GM19452 (cell line): ENCODE measurements around the gene ZSWIM5.
"Not testable (repeated sequence)": the region's sequence is repeated elsewhere in the genome, so short reads cannot be mapped to it uniquely, and the experiment has no call there.

Source experiments
- ATAC-seq: cut with Tn5 transposase; IDR thresholded peaks from one replicate; pipeline ENCODE4 v1.9.1; 2021; ENCODE audit not compliant: unreplicated experiment

The ZSWIM5 gene

DNA sequence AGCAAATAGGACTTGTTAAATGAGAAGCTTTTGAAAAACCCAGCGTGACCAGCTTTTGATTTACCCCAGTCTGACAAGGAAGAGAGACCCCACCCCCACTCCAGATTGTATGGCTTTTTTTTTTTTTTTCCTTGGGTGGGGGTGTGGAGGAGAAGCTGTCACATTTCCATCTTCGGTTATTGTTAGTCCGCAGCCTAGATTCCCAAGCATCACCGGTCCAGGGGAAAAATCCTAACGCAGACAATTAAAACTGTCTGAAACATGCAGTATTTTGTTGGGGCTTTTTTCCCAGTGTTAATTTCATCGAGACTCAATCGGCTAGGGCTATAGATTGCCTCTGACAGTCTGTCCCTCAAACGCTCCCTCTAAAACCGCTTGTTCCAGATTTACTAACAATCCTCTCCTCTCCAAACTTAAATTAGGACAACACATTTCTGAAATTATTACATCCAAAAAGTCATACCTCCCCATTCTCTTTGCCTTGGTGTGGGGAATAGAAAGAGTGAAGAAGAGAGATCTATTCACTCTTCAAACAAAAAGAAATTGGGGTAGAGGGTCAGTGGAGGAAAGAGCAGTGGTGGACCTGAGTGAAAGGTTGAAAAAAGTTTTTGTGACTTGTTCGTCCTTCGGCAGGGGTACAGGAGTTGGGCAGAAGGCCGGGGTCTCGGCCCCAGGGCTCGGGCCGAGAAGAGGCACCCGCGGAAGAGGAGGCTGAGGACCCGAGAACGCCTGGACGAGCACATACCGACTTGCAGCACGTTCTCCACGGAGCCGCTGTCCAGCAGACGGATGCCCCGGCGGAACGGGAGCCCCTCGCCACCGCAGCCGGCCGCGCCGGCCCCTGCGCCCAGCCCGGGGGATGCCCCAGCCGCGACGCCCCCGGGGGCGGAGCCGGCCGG, 1.1 kb downstream of the ZSWIM5 start:
- ATAC-seq = no peak

DNA sequence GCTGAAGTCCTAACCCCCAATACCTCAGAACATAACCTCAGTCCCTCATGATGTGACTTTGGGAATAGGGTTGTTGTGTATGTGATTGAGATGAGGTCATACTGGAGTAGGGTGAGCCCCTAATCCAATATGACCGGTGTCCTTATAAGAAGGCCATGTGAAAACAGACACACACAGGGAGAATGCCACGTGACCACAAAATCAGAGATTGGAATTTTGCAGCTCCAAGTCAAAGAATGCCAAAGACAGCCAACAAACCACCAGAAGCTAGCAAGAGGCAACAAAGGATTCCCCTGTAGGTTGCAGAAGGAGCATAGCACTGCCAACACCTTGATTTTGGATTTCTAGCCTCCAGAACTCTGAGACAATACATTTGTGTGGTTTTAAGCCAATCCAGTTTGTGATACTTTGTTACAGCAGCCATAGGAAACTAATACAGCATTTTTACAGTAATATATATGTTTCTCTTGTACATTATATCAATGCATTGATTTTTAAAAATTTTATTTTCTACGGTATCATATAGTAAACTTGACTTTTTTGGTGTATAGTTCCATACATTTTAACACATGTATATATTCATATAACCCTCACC, 5.4 kb downstream of the ZSWIM5 start:
- ATAC-seq = no peak

DNA sequence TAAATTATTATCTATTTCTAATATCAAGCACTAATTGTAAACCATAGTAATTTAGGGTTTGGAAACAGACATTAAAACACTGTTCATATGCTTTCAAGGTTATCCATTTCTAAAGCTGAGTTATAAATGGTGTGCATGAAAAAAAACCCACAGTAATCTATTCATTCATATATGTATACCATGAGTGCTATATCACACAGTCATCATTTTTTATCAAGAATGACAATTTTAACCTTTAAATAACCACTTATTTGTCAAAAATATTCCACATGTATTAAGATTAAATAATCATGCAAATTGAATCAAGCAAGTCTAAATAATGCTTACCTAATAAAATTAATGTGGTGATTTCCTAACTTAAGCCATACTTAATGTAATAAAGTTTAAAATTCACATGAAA, 6.0 kb downstream of the ZSWIM5 start:
- ATAC-seq = no peak

DNA sequence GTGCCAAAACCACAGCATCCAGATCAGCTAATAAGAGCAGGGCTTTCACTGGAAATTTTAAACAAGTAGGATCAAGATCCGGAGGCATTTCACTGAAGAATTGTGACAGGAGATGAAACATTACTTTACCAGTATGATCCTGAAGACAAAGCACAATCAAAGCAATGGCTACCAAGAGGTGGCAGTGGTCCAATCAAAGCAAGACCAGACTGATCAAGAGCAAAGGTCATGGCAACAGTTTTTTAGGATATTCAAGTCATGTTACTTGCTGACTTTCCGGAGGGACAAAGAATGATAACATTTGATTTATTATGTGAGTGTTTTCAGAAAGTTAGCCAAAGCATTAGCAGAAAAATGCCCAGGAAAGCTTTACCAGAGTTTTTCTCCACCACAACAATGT, 8.2 kb downstream of the ZSWIM5 start:
- no peak for ATAC-seq

DNA sequence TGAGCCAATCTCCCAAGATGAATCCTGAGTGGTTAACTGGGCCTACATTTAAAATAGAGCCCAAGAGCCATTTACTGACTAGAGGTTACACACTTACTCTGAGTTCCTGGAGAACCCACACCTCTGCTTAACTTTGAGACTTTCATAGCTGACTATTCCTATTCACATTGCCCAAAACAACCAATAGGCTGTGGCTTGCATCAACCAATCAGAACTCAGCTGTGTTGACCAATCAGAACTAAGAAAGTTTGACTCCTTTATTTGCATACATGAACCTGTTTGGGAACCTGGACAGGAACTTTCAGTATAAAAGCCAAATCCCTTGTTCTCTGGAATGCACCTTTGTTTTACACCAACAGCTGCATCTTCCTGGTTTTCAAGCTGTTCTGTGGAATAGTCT, 9.5 kb downstream of the ZSWIM5 start:
- ATAC-seq = no peak

DNA sequence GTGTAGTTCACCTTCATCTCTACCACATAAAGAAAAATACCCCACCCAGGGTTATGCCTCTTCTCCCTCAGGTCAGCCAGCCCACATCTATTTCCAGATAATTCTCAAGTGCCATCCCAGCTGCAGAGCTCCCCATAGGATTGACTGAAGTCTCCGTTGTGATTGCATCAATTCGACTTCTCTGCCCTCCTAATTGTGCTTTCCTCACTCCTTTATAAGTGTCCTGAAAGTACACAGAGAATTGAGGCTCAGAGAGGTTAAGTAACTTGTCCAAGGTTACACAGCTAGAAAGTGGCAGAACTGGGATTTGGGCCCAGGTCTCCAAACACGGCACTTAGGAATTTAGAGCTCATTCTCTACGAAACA, 15.0 kb downstream of the ZSWIM5 start:
- no peak for ATAC-seq

DNA sequence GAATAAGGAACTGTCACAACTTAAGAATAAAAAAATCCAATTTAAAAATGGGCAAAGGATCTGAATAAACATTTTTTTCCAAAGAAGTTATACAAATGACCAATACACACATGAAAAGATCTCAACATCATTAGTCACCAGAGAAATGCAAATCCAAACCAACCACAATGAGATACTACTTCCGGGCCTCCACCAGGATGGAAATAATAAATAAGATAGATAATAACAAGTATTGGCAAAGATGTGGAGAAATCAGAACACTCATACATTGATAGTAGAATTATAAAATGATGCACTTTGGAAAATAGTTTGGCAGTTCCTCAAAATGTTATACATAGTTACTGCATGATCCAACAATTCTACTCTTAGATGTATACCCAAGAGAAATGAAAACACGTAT, 18.7 kb downstream of the ZSWIM5 start:
- no peak for ATAC-seq

DNA sequence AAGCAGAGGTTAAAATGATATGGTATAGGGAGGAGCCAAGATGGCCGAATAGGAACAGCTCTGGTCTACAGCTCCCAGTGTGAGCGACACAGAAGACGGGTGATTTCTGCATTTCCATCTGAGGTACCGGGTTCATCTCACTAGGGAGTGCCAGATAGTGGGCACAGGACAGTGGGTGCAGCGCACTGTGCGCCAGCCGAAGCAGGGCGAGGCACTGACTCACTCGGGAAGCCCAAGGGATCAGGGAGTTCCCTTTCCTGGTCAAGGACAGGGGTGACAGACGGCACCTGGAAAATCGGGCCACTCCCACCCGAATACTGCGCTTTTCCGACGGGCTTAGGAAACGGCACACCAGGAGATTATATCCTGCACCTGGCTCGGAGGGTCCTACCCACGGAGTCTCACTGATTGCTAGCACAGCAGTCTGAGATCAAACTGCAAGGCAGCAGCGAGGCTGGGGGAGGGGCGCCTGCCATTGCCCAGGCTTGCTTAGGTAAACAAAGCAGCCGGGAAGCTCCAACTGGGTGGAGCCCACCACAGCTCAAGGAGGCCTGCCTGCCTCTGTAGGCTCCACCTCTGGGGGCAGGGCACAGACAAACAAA, 26.4 kb downstream of the ZSWIM5 start:
- not testable (repeated sequence) for ATAC-seq

DNA sequence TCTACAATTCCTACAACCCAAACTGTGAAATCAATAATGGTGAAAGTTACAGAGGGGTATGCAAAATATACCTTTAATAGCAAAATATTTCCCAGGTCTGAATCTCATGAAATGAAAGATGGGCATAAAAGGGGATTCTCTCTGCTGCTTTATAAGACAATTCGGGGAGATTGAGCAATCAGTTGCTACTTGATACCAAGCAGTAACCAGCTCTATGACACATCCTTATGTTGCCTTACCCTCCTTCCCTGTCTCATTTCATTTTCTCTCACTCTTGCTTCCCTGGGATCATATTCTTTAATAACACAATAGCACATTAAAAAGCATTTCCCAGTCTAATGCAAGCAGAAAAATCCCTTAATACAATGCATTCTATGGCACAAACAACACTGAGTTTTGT, 29.0 kb downstream of the ZSWIM5 start:
- ATAC-seq = no peak

DNA sequence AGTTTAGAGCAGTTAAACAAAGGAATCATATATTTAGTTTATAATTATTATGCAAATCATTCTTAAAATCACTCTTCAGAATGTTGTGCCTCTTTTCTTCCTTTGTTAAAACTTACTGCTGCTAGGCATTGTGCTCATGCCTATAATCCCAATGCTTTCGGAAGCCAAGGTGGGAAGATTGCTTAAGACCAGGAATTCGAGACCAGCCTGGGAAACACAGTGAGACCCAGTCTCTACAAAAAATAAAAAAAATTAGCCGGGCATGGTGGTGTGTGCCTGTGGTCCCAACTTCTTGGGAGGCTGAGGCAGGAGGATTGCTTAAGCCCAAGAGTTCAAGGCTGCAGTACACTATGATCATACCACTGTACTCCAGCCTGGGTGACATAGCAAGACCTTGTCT, 33.6 kb downstream of the ZSWIM5 start:
- ATAC-seq = no peak

DNA sequence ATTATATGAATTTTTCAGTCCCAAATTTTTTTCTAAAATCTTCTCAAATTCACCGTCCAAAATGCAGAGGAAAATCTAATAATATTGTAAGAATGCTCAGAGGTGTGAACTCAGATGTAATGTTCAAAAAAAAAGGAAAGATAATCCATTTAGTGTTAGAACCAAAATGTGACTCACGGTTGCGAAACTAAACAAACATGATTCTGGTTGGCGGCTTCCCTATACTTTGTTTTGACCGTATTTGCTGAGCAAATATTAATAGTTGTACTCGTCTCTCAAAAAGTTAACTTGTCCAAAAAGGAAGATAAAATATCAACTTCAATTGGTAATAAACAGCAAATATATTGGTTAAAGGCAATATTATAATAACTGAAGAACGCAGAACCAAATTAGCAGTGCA, 34.4 kb downstream of the ZSWIM5 start:
- no peak for ATAC-seq

DNA sequence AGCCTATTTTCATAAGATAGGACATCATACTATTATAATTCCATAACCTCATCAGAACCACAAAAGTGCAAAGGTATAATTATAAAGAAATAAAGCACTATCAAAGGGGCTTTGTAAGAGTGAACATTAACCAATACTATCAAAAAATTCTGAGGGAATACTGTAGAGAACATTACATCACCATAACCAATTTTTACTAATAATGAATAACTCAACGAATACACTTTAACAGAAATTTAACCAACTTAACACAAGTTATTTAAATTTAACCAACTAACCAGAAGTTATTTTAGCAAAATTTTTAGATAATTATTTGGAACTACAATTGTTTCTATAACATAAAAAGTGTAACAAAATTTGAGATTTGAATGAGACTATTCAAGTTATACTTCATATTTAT, 34.8 kb downstream of the ZSWIM5 start:
- no peak for ATAC-seq

DNA sequence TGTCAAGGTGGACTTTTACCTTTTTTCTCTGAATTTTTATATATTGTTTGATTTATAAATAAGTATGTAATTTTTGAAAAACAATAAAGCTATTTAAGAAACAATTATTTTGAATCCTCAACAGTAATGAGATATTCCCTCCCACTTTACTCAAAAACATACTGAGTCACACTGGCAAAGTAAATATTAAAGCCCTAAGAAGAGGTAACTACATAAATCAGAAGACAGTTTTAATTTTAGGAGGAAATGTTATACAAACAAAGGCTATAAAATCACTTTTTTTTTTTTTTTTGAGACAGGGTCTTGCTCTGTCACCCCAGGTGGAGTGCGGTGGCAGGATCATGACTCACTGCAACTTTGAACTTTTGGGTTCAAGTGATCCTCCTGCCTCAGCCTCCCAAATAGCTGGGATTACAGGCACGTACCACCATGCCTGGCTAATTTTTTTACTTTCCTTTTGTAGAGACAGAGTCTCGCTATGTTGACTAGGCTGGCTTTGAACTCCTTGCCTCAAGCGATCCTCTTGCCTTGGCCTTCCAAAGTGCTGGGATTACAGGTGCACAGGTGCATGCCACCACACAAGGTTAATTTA, 36.2 kb downstream of the ZSWIM5 start:
- ATAC-seq = no peak

DNA sequence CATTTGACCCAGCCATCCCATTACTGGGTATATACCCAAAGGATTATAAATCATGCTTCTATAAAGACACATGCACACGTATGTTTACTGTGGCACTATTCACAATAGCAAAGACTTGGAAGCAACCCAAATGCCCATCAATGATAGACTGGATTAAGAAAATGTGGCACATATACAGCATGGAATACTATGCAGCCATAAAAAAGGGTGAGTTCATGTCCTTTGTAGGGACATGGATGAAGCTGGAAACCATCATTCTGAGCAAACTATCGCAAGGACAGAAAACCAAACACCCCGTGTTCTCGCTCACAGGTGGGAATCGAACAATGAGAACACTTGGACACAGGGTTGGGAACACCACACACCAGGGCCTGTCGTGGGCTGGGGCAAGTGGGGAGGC, 38.5 kb downstream of the ZSWIM5 start:
- not testable (repeated sequence) for ATAC-seq

DNA sequence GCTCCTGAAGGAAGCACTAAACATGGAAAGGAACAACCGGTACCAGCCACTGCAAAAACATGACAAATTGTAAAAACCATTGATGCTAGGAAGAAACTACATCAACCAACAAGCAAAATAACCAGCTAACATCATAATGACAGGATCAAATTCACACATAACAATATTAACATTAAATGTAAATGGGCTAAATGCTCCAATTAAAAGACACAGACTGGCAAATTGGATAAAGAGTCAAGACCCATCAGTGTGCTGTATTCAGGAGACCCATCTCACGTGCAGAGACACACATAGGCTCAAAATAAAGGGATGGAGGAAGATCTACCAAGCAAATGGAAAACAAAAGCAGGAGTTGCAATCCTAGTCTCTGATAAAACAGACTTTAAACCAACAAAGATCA, 42.1 kb downstream of the ZSWIM5 start:
- ATAC-seq = not testable (repeated sequence)

DNA sequence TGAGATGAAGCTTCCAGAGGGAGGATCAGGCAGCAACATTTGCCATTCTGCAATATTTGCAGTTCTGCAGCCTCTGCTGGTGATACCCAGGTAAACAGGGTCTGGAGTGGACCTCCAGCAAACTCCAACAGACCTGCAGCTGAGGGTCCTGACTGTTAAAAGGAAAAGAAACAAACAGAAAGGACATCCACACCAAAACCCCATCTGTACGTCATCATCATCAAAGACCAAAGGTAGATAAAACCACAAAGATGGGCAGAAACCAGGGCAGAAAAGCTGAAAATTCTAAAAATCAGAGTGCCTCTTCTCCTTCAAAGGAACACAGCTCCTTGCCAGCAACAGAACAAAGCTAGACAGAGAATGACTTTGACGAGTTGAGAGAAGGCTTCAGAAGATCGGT, 43.3 kb downstream of the ZSWIM5 start:
- ATAC-seq = not testable (repeated sequence)

DNA sequence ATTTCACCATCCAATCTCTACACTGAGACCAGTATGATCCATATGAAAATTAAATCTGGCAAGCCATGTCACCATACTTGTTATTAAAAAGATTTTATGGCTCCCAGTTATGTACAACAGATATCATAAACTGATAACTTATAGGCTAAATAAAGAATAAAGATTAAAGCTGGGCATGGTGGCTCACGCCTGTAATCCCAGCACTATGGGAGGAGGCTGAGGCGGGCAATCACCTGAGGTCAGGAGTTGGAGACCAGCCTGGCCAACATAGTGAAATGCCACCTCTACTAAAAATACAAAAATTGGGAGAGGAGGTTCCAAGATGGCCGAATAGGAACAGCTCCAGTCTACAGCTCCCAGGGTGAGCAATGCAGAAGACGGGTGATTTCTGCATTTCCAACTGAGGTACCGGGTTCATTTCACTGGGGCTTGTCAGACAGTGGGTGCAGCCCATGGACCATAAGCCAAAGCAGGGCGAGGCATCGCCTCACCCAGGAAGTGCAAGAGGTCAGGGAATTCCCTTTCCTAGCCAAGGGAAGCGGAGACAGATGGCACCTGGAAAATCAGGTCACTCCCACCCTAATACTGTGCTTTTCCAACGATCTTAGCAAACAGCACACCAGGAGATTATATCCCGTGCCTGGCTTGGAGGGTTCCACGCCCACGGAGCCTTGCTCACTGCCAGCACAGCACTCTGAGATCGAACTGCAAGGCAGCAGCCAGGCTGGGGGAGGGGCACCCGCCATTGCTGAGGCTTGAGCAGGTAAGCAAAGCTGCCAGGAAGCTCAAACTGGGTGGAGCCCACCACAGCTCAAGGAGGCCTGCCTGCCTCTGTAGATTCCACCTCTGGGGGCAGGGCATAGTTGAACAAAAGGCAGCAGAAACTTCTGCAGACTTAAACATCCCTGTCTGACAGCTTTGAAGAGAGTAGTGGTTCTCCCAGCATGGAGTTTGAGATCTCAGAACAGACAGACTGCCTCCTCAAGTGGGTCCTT, 44.1 kb downstream of the ZSWIM5 start:
- ATAC-seq = not testable (repeated sequence)

DNA sequence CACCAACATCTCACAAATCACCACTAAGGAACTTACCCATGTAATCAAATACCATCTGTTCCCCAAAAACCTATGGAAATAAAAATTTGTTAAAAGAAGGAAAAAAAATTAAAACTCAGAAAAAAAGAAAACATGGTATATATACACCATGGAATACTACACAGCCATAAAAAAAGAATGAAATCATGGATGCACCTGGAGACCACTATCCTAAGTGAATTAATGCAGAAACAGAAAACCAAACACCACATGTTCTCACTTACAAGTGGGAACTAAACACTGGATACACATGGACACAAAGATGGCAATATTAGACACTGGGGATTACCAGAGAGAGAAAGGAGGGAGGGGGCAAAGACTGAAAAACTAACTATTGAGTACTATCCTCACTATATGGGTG, 50.4 kb downstream of the ZSWIM5 start:
- no peak for ATAC-seq

DNA sequence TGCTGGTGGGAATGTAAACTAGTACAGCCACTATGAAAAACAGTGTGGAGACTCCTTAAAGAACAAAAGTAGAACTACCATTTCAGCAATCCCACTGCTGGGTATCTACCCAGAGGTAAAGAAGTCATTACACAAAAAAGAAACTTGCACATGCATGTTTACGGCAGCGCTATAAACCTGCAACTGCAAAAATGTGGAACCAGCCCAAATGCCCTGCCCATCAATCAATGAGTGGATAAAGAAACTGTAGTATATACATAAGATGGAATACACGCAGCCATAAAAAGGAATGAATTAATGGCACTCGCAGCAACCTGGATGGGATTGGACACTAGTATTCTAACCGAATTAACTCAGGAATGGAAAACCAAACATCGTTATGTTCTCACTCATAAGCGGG, 51.0 kb downstream of the ZSWIM5 start:
- ATAC-seq = no peak

DNA sequence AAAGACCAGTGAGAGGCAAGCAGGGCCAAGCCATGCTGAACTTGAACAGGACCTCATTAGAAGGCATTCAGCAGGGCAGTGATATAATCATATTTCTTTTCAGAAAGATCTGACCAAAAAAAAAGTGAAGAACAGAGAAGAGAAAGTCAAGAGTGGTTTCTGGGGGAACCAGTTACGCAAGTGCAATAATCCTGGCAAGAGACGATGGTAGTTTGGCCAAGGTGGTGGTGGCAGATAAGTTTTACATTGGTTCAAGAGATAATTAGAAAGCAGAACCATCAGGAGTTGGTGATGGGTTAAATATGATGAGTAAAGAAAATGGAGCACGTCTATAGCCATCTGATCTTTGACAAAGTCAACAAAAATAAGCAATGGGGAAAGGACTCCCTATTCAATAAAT, 54.3 kb downstream of the ZSWIM5 start:
- ATAC-seq = no peak
